PC-3 (cell line): ENCODE data around the gene PCDH9. TPM values are rescaled to one million over a fixed set of nuclear protein-coding genes. Genes with fewer than 3 reads are reported as not detected.

Experiments used
- ATAC-seq: fragments of 200-7000 bp; cut with Tn5 transposase; 2 replicates; pipeline ENCODE4 v1.9.1; 2020; ENCODE audit warnings: mild to moderate bottlenecking, moderate library complexity
- BruUV-seq: library from RNA; stranded (reverse); fragments of 400-500 nt; replicated peaks from 2 replicates; lab custom pipeline; 2021; lab: Mats Ljungman, UMichigan
- CTCF ChIA-PET: fragments of 300-600 bp; sonication (Branson Sonifier 250); formaldehyde crosslinking; loops from one replicate; lab custom pipeline; 2022; ENCODE audit warnings: antibody characterized with exemption; lab: Charles Lee
- POLR2A ChIA-PET: fragments of 300-600 bp; sonication (Branson Sonifier 250); formaldehyde crosslinking; loops from one replicate; lab custom pipeline; 2022; ENCODE audit warnings: antibody characterized with exemption; ENCODE audit not compliant: unreplicated experiment; lab: Charles Lee
- DNase-seq: peaks from one replicate; pipeline ENCODE4 v3.0.0-alpha.2; 2015
- H2AFZ ChIP-seq: fragments of 300-600 bp; sonication (generic); 2 replicates; pipeline ENCODE4 v1.6.0; 2016; ENCODE audit warnings: antibody characterized with exemption, low read length
- H3F3A ChIP-seq: fragments of 300-600 bp; sonication (generic); one replicate; pipeline ENCODE4 v1.6.0; 2017; ENCODE audit warnings: antibody characterized with exemption, low read length, control low read depth, mild to moderate bottlenecking; ENCODE audit not compliant: unreplicated experiment
- H3K27ac ChIP-seq: fragments of 300-600 bp; sonication (generic); 2 replicates; pipeline ENCODE4 v1.5.1; 2016; ENCODE audit warnings: mild to moderate bottlenecking, low read length
- H3K27me3 ChIP-seq: fragments of 300-600 bp; sonication (generic); 2 replicates; pipeline ENCODE4 v1.6.1; 2016; ENCODE audit warnings: low read length, mixed read lengths
- H3K36me3 ChIP-seq: fragments of 300-600 bp; sonication (generic); 2 replicates; pipeline ENCODE4 v1.6.1; 2016; ENCODE audit warnings: low read depth, mixed run types, low read length, mixed read lengths
- H3K4me1 ChIP-seq: fragments of 300-600 bp; sonication (generic); 2 replicates; pipeline ENCODE4 v1.5.1; 2016; ENCODE audit warnings: low read length; ENCODE audit not compliant: insufficient read depth
- H3K4me2 ChIP-seq: fragments of 300-600 bp; sonication (generic); 2 replicates; pipeline ENCODE4 v1.6.0; 2016; ENCODE audit warnings: low read length
- H3K4me3 ChIP-seq: fragments of 300-600 bp; sonication (generic); 2 replicates; pipeline ENCODE4 v1.5.1; 2016; ENCODE audit warnings: mild to moderate bottlenecking, low read length, mixed read lengths
- H3K79me2 ChIP-seq: fragments of 300-600 bp; sonication (generic); 2 replicates; pipeline ENCODE4 v1.6.1; 2017; ENCODE audit warnings: low read length, mixed read lengths
- H3K9ac ChIP-seq: fragments of 300-600 bp; sonication (generic); 2 replicates; pipeline ENCODE4 v1.6.0; 2016; ENCODE audit warnings: mild to moderate bottlenecking, low read length
- H3K9me2 ChIP-seq: fragments of 300-600 bp; sonication (generic); replicated peaks from 2 replicates; pipeline ENCODE4 v1.6.1; 2016; ENCODE audit warnings: mixed run types, low read length, mixed read lengths
- H3K9me3 ChIP-seq: fragments of 300-600 bp; sonication (generic); 2 replicates; pipeline ENCODE4 v1.6.1; 2016; ENCODE audit warnings: low read length, mixed read lengths
- H4K20me1 ChIP-seq: fragments of 300-600 bp; sonication (generic); 2 replicates; pipeline ENCODE4 v1.6.1; 2016; ENCODE audit warnings: low read length, mixed read lengths
- CTCF ChIP-seq: fragments of 300-600 bp; sonication (generic); conservative IDR thresholded peaks from 2 replicates; pipeline ENCODE4 v1.5.1; 2017; ENCODE audit warnings: antibody characterized with exemption, low read depth, mild to moderate bottlenecking, low read length
- EZH2 ChIP-seq: fragments of 300-600 bp; sonication (generic); IDR thresholded peaks from one replicate; pipeline ENCODE4 v1.6.1; 2017; ENCODE audit warnings: antibody characterized with exemption, mild to moderate bottlenecking, low read length; ENCODE audit not compliant: unreplicated experiment
- EZH2phosphoT487 ChIP-seq: fragments of 300-600 bp; sonication (generic); IDR thresholded peaks from 2 replicates; pipeline ENCODE4 v1.6.1; 2018; ENCODE audit warnings: mild to moderate bottlenecking, antibody characterized with exemption, low read length, borderline replicate concordance
- intact Hi-C: fragments of 100-400 bp; cut with micrococcal nuclease; formaldehyde crosslinking; loops from 2 replicates; pipeline ENCODE4 v1.9.0; 2023
- total RNA-seq: library from RNA; depleted of rRNA; stranded (reverse); fragments of >200 nt; gene quantifications from 2 replicates; pipeline ENCODE4 v1.2.3, GENCODE V29; 2014

The PCDH9 gene
- total RNA-seq, 1 experiment from 2014 or later, result 0.98 TPM

- Histone ChIP-seq H3F3A (no peaks in the 10 kb centered on the region), H3K27ac (no peak overlapping the region), H3K4me1 (no peaks in the 10 kb centered on the region), H3K4me3 (no peak overlapping the region), H3K4me2 (no peak overlapping the region), H3K27me3 (no peaks in the 10 kb centered on the region), H4K20me1 (no peaks in the 10 kb centered on the region), H3K9me3 (no peaks in the 10 kb centered on the region), H3K79me2 (no peaks in the 10 kb centered on the region), H3K9ac (no peak overlapping the region), H2AFZ (no peak overlapping the region), H3K9me2 (no peaks in the 10 kb centered on the region), H3K36me3 (no peaks in the 10 kb centered on the region)
- no peak for TF ChIP-seq EZH2
- TF ChIP-seq EZH2phosphoT487, result no peak
- TF ChIP-seq CTCF, result no peak
- CTCF ChIA-PET, result no interaction called here
- POLR2A ChIA-PET, result no interaction called here
- no TSS peak for BruUV-seq
- intact Hi-C loops, result no loop called here
- DNase-seq (no peak), ATAC-seq (no peak)
Measured at GRCh38 chr13:67267136-67267535, 37.0 kb upstream of the PCDH9 start.

GRCh38 chr13:67259208-67259607, 29.1 kb upstream of the PCDH9 start:
- ATAC-seq, result no peak
- CTCF ChIA-PET, result no interaction called here
- no TSS peak for BruUV-seq

More at GRCh38 chr13:67259208-67259607, 29.1 kb upstream of the PCDH9 start:
- Histone ChIP-seq H4K20me1 (no peaks in the 10 kb centered on the region), H3K9me2 (no peaks in the 10 kb centered on the region), H3K9ac (no peak overlapping the region), H3K4me2 (no peak overlapping the region), H3K9me3 (no peaks in the 10 kb centered on the region), H3K27ac (no peak overlapping the region), H2AFZ (no peak overlapping the region), H3F3A (no peaks in the 10 kb centered on the region), H3K79me2 (no peaks in the 10 kb centered on the region), H3K4me3 (no peak overlapping the region), H3K36me3 (no peaks in the 10 kb centered on the region), H3K4me1 (no peaks in the 10 kb centered on the region), H3K27me3 (no peaks in the 10 kb centered on the region)
- no peak for TF ChIP-seq EZH2
- no peak for TF ChIP-seq EZH2phosphoT487
- TF ChIP-seq CTCF, result no peak
- DNase-seq, result no peak
- intact Hi-C loops, result no loop called here
- POLR2A ChIA-PET, result interaction anchor here (0.5 kb wide), 1 partner anchor 1282 kb away, joined by 5 read pairs; no protein-coding TSS in a partner anchor
